GM23338 (cell line): ENCODE results near the gene SPAG7.

Experiments used
- CREB1 ChIP-seq: fragments of 250-450 bp; sonication (Bioruptor Pico); IDR thresholded peaks from 2 replicates; pipeline ENCODE4 v1.5.0; 2020; ENCODE audit warnings: low read depth, mild to moderate bottlenecking, moderate library complexity
- CTCF ChIP-seq, 2 experiments: fragments of 200-600 bp in 1 of 2; sonication (generic) in 1 of 2; conservative IDR thresholded peaks; 2 replicates each; pipeline versions ENCODE4 v1.5.1 to v1.6.1; 2016 to 2017; ENCODE audit warnings: antibody characterized with exemption in 2 of 2, low read depth in 2 of 2, mild to moderate bottlenecking in 2 of 2, moderate library complexity in 1 of 2
- ETS1 ChIP-seq: IDR thresholded peaks from 2 replicates; pipeline ENCODE4 v1.6.1; 2016; ENCODE audit warnings: antibody characterized with exemption
- EZH2 ChIP-seq: fragments of 200-600 bp; sonication (generic); IDR thresholded peaks from one replicate; pipeline ENCODE4 v1.8.0; 2017; ENCODE audit warnings: antibody characterized with exemption, mild to moderate bottlenecking, low read depth; ENCODE audit not compliant: unreplicated experiment
- EZH2phosphoT487 ChIP-seq: fragments of 200-600 bp; sonication (generic); IDR thresholded peaks from one replicate; pipeline ENCODE4 v1.8.1; 2018; ENCODE audit warnings: antibody characterized with exemption; ENCODE audit not compliant: unreplicated experiment
- JUNB ChIP-seq: IDR thresholded peaks from one replicate; pipeline ENCODE4 v1.6.1; 2016; ENCODE audit warnings: antibody characterized with exemption; ENCODE audit not compliant: unreplicated experiment
- NANOG ChIP-seq: IDR thresholded peaks from 2 replicates; pipeline ENCODE4 v1.6.1; 2016; ENCODE audit warnings: antibody characterized with exemption, borderline replicate concordance
- POLR2AphosphoS5 ChIP-seq: IDR thresholded peaks from 2 replicates; pipeline ENCODE4 v1.6.1; 2016; ENCODE audit warnings: antibody characterized with exemption, low read depth
- REST ChIP-seq: IDR thresholded peaks from one replicate; pipeline ENCODE4 v1.6.1; 2018; ENCODE audit warnings: antibody characterized with exemption; ENCODE audit not compliant: unreplicated experiment
- STAT1 ChIP-seq: IDR thresholded peaks from one replicate; pipeline ENCODE4 v1.6.1; 2016; ENCODE audit warnings: antibody characterized with exemption; ENCODE audit not compliant: unreplicated experiment
- ZNF114 ChIP-seq: fragments of 250-450 bp; sonication (Bioruptor Pico); IDR thresholded peaks from 2 replicates; pipeline ENCODE4 v1.5.0; 2020; ENCODE audit warnings: mild to moderate bottlenecking, moderate library complexity
- ZNF331 ChIP-seq: fragments of 250-450 bp; sonication (Bioruptor Pico); IDR thresholded peaks from 2 replicates; pipeline ENCODE4 v1.5.0; 2020; ENCODE audit warnings: low read depth, mild to moderate bottlenecking, moderate library complexity
- ZNF462 ChIP-seq: fragments of 250-450 bp; sonication (Bioruptor Pico); IDR thresholded peaks from 2 replicates; pipeline ENCODE4 v1.5.0; 2020; ENCODE audit warnings: mild to moderate bottlenecking, moderate library complexity

- TF ChIP-seq NANOG (no peak), STAT1 (no peak), CTCF (conservative IDR thresholded peaks at IDR 0.05; ENCODE audit: low read depth in 2 of 2) (no peak), EZH2 (no peak), POLR2AphosphoS5 (no peak), ZNF331 (CRISPR knock-in tag) (no peak), EZH2phosphoT487 (no peak), ZNF114 (no peak), CREB1 (CRISPR knock-in tag) (no peak), REST (no peak), JUNB (no peak), ETS1 (no peak), ZNF462 (CRISPR knock-in tag) (no peak)
Observed at GRCh38 chr17:4951486-4951885, 16.1 kb downstream of the SPAG7 start.
